B cell (primary cell): ENCODE measurements around the gene TRIM16.
"Not testable (repeated sequence)": the region's sequence is repeated elsewhere in the genome, so short reads cannot be mapped to it uniquely, and the experiment has no call there.

Source experiments
- EZH2 ChIP-seq: IDR thresholded peaks from 2 replicates; pipeline ENCODE4 v1.6.1; 2012; ENCODE audit warnings: borderline replicate concordance, low read depth, mild to moderate bottlenecking, moderate library complexity, low read length; ENCODE audit not compliant: insufficient read depth, poor library complexity, severe bottlenecking
- TF ChIP-seq, protein P1 (sequence below): fragments of 200-600 bp; IDR thresholded peaks from one replicate; pipeline ENCODE4 v1.8.0; 2022; ENCODE audit warnings: antibody characterized with exemption, mild to moderate bottlenecking

DNA sequence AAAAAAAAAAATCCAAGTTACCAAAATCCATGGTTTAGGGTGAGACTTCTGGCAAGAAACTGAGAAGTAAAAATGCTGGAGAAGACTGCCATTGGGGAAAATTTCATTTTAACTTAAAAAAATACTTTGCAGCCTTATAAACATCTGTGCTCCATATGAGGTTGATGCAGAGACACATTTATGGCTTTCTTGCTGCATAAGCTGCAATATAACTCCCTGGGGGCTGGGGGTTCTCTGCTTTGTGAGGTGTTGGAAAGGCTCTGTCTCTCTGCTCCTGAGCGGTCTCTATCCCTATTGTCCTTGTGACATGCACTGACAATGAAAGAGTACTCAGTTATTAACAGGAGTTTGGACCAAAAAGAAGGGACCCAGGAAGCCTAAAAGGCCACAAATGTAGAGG is 71.0 kb downstream of the TRIM16 start:
- TF ChIP-seq, protein P1, sequence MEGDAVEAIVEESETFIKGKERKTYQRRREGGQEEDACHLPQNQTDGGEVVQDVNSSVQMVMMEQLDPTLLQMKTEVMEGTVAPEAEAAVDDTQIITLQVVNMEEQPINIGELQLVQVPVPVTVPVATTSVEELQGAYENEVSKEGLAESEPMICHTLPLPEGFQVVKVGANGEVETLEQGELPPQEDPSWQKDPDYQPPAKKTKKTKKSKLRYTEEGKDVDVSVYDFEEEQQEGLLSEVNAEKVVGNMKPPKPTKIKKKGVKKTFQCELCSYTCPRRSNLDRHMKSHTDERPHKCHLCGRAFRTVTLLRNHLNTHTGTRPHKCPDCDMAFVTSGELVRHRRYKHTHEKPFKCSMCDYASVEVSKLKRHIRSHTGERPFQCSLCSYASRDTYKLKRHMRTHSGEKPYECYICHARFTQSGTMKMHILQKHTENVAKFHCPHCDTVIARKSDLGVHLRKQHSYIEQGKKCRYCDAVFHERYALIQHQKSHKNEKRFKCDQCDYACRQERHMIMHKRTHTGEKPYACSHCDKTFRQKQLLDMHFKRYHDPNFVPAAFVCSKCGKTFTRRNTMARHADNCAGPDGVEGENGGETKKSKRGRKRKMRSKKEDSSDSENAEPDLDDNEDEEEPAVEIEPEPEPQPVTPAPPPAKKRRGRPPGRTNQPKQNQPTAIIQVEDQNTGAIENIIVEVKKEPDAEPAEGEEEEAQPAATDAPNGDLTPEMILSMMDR = not testable (repeated sequence)
- not testable (repeated sequence) for TF ChIP-seq EZH2
